Tibial nerve (tissue), 4 donors: Measurements from ENCODE around the gene RPS6KL1. TPM values are rescaled to one million over a fixed set of nuclear protein-coding genes. Genes with fewer than 3 reads are reported as not detected.

ENCODE experiments used
- DNase-seq, 2 donors: peaks; one replicate each; pipeline ENCODE4 v3.0.0-alpha.2; 2019; ENCODE audit warnings: low spot score in 2 of 2
- H3K27ac ChIP-seq, 4 donors: fragments of 200-600 bp; sonication (generic) in 3 of 4; one replicate each; pipeline ENCODE4 v1.5.1; 2017 to 2019; ENCODE audit warnings: mild to moderate bottlenecking in 1 of 4
- H3K27me3 ChIP-seq, 2 donors: fragments of 200-600 bp; sonication (generic) in 1 of 2; one replicate each; pipeline versions ENCODE4 v1.5.1 to v1.6.0; 2017 to 2019
- H3K36me3 ChIP-seq, 3 donors: fragments of 200-600 bp; sonication (generic); one replicate each; pipeline ENCODE4 v1.5.1; 2018 to 2019
- H3K4me1 ChIP-seq, 4 donors: fragments of 200-600 bp; sonication (generic) in 3 of 4; one replicate each; pipeline ENCODE4 v1.5.1; 2017 to 2019
- H3K4me3 ChIP-seq, 4 donors: fragments of 200-600 bp; sonication (generic) in 3 of 4; one replicate each; pipeline ENCODE4 v1.5.1; 2017 to 2019; ENCODE audit warnings: mild to moderate bottlenecking in 1 of 4, moderate library complexity in 1 of 4
- H3K9me3 ChIP-seq, 4 donors: fragments of 200-600 bp; sonication (generic) in 3 of 4; one replicate each; pipeline ENCODE4 v1.5.1; 2017 to 2019
- CTCF ChIP-seq, 5 experiments: fragments of 200-600 bp in 3 of 5; fragments of 450-650 bp in 2 of 5; sonication (generic) in 3 of 5; IDR thresholded peaks; one replicate each; pipeline ENCODE4 v1.5.1; 2016 to 2019; ENCODE audit warnings: antibody characterized with exemption in 5 of 5, mild to moderate bottlenecking in 3 of 5, moderate library complexity in 2 of 5
- EP300 ChIP-seq, 2 donors: sonication (generic); formaldehyde crosslinking; IDR thresholded peaks; one replicate each; pipeline ENCODE4 v1.6.1; 2017; ENCODE audit warnings: antibody characterized with exemption in 2 of 2, mild to moderate bottlenecking in 1 of 2
- POLR2A ChIP-seq, 2 donors: fragments of 450-650 bp; IDR thresholded peaks; one replicate each; pipeline ENCODE4 v1.6.1; 2017; ENCODE audit warnings: antibody characterized with exemption in 2 of 2, mild to moderate bottlenecking in 2 of 2, moderate library complexity in 2 of 2
- WGBS, 2 donors: methylation state at CpG; one replicate each; pipeline ENCODE4 v1.1.5; 2018; 5-methylcytosine and 5-hydroxymethylcytosine counted together
- total RNA-seq, 4 donors: library from RNA; depleted of rRNA; stranded (reverse); fragments of >200 nt; gene quantifications; one replicate each; pipeline ENCODE4 v1.1.0, GENCODE V29; 2016

The RPS6KL1 gene
- total RNA-seq, 4 donors from 2014 or later = 2.0 to 20.7 (median 7.7) TPM

GRCh38 chr14:74893614-74894091 is 29.4 kb downstream of the RPS6KL1 start:
- 57 to 74% methylated on average over 4 of the region's 4 CpGs for WGBS, 2 donors
- H3K27me3 ChIP-seq = no peaks in the 10 kb centered on the region
- no peak overlapping the region for H3K27ac ChIP-seq
- peaks cover 4 to 97% (median 51%) of the 10 kb centered on the region in 3 donors for H3K36me3 ChIP-seq
- no peaks in the 10 kb centered on the region for H3K9me3 ChIP-seq
- TF ChIP-seq CTCF (IDR thresholded peaks at IDR 0.05) (no peak), EP300 (IDR thresholded peaks at IDR 0.05) (no peak), POLR2A (IDR thresholded peaks at IDR 0.05) (no peak)
- no peak overlapping the region for H3K4me3 ChIP-seq
- no peak for DNase-seq
- H3K4me1 ChIP-seq = peaks cover 0 to 3% (median under 1%) of the 10 kb centered on the region in 4 donors

GRCh38 chr14:74892745-74893144 is 30.3 kb downstream of the RPS6KL1 start:
- Histone ChIP-seq H3K27ac (no peak overlapping the region), H3K9me3 (no peaks in the 10 kb centered on the region), H3K4me1 (peaks cover 0 to 10% (median 2%) of the 10 kb centered on the region in 4 donors), H3K36me3 (peaks cover 0 to 89% (median 46%) of the 10 kb centered on the region in 3 donors), H3K4me3 (no peak overlapping the region), H3K27me3 (no peaks in the 10 kb centered on the region)
- 67 to 77% methylated on average over 5 of the region's 5 CpGs for WGBS, 2 donors
- TF ChIP-seq EP300 (IDR thresholded peaks at IDR 0.05) = no peak
- TF ChIP-seq POLR2A (IDR thresholded peaks at IDR 0.05) = no peak
- no peak for TF ChIP-seq CTCF (IDR thresholded peaks at IDR 0.05)
- no peak for DNase-seq

DNA sequence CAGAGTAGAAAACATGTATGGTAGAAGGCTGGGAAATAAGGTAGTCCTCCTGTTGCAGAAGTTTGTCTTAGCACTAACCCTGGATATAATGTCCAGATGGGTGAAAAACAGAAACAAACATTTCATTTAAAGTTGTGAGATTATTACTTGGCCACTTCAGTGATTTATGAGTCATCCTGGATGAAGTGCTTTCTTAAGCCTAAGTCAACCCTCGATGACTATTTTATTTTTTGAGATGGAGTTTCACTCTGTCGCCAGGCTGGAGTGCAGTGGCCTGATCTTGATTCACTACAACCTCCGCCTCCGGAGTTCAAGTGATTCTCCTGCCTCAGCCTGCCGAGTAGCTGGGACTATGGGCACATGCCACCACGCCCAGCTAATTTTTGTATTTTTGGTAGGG is 31.2 kb downstream of the RPS6KL1 start:
- DNase-seq = no peak
- Histone ChIP-seq H3K27ac (no peak overlapping the region), H3K27me3 (no peaks in the 10 kb centered on the region), H3K36me3 (peaks cover 0 to 88% (median 39%) of the 10 kb centered on the region in 3 donors), H3K4me3 (no peak overlapping the region), H3K9me3 (no peaks in the 10 kb centered on the region), H3K4me1 (peaks cover 0 to 19% (median 2%) of the 10 kb centered on the region in 4 donors)
- 84 to 86% methylated on average over 6 of the region's 6 CpGs for WGBS, 2 donors
- no peak for TF ChIP-seq CTCF (IDR thresholded peaks at IDR 0.05)
- TF ChIP-seq EP300 (IDR thresholded peaks at IDR 0.05) = no peak
- TF ChIP-seq POLR2A (IDR thresholded peaks at IDR 0.05) = no peak

- H3K4me1 ChIP-seq = peaks cover 0 to 34% (median 12%) of the 10 kb centered on the region in 4 donors
- H3K27ac ChIP-seq = no peak overlapping the region
- H3K27me3 ChIP-seq = no peaks in the 10 kb centered on the region
- DNase-seq = no peak
- H3K4me3 ChIP-seq = no peak overlapping the region
- WGBS, 2 donors = 97 to 98% methylated on average over 6 of the region's 6 CpGs
- H3K9me3 ChIP-seq = no peaks in the 10 kb centered on the region
- peaks cover 0 to 72% (median 24%) of the 10 kb centered on the region in 3 donors for H3K36me3 ChIP-seq
- TF ChIP-seq EP300 (IDR thresholded peaks at IDR 0.05) = no peak
- TF ChIP-seq CTCF (IDR thresholded peaks at IDR 0.05) = no peak
- no peak for TF ChIP-seq POLR2A (IDR thresholded peaks at IDR 0.05)
Observed at GRCh38 chr14:74890262-74890661, 32.8 kb downstream of the RPS6KL1 start.

DNA sequence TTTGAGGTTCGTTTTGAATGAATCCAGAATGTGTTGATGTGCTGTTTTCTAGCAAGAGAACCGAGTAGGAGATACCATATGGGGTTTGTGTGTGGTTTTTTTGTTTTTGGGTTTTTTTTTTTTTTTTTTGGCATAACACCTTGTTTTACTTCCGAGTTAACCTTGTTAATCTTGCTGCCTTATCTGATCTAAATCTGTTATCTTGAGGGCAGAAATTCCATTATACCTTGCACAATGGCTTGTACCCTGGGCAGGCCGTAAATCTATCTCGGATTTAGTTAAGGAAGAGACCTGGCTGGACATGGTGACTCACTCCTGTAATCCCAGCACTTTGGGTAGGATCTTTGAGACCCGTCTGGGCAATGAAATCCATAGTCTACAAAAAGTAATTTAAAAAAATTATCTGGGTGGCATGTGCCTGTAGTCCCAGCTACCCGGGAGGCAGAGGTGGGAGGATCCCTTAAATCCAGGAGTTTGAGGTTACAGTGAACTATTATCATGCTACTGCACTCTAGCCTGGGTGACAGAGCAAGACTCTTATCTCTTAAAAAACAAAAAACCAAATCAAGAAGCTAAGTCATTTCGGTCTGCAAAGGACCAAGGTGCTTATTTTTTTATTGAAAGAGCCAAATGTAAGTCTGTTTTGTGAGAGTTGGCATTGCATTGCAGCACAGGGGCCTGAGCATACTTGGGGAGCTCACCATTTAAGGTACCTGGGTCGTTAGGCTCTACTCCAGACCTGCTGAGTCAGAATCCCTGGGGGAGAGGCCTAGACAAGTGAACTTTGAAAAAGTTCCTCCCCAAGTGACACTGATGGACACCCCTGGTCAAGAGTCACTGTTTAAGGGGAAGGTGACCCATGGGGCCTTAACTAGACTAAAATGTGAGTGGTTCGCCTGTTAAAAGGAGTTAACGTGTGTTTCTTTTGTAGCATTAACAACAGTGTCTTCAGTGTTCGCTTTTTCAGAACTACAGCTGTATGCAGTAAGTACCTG is 34.6 kb downstream of the RPS6KL1 start:
- H3K36me3 ChIP-seq = peaks cover 0 to 54% (median 7%) of the 10 kb centered on the region in 3 donors
- H3K4me1 ChIP-seq = peaks cover 0 to 52% (median 30%) of the 10 kb centered on the region in 4 donors
- no peak overlapping the region for H3K4me3 ChIP-seq
- WGBS, 2 donors = 73 to 80% methylated on average over 12 of the region's 12 CpGs
- H3K9me3 ChIP-seq = no peaks in the 10 kb centered on the region
- DNase-seq = no peak
- H3K27ac ChIP-seq = no peak overlapping the region
- no peaks in the 10 kb centered on the region for H3K27me3 ChIP-seq
- TF ChIP-seq POLR2A (IDR thresholded peaks at IDR 0.05) (no peak), EP300 (IDR thresholded peaks at IDR 0.05) (no peak), CTCF (IDR thresholded peaks at IDR 0.05) (no peak)
